ENCODE data around the gene NGFR. TPM values are rescaled to one million over a fixed set of nuclear protein-coding genes. Genes with fewer than 3 reads are reported as not detected.

The NGFR gene
- total RNA-seq, 1 donor: under 0.01 TPM

DNA sequence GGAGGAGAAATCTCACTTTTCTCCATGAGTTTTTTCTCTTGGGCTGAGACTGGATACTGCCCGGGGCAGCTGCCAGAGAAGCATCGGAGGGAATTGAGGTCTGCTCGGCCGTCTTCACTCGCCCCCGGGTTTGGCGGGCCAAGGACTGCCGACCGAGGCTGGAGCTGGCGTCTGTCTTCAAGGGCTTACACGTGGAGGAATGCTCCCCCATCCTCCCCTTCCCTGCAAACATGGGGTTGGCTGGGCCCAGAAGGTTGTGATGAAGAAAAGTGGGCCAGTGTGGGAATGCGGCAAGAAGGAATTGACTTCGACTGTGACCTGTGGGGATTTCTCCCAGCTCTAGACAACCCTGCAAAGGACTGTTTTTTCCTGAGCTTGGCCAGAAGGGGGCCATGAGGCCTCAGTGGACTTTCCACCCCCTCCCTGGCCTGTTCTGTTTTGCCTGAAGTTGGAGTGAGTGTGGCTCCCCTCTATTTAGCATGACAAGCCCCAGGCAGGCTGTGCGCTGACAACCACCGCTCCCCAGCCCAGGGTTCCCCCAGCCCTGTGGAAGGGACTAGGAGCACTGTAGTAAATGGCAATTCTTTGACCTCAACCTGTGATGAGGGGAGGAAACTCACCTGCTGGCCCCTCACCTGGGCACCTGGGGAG lies 19.1 kb downstream of the NGFR start:
- no peak overlapping the region for H3K4me3 ChIP-seq (ENCODE audit: low read depth, low read length)
- TF ChIP-seq, protein P1, sequence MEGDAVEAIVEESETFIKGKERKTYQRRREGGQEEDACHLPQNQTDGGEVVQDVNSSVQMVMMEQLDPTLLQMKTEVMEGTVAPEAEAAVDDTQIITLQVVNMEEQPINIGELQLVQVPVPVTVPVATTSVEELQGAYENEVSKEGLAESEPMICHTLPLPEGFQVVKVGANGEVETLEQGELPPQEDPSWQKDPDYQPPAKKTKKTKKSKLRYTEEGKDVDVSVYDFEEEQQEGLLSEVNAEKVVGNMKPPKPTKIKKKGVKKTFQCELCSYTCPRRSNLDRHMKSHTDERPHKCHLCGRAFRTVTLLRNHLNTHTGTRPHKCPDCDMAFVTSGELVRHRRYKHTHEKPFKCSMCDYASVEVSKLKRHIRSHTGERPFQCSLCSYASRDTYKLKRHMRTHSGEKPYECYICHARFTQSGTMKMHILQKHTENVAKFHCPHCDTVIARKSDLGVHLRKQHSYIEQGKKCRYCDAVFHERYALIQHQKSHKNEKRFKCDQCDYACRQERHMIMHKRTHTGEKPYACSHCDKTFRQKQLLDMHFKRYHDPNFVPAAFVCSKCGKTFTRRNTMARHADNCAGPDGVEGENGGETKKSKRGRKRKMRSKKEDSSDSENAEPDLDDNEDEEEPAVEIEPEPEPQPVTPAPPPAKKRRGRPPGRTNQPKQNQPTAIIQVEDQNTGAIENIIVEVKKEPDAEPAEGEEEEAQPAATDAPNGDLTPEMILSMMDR (IDR thresholded peaks at IDR 0.05; ENCODE audit: insufficient read depth, low read depth, low read length): peak; percentile 39
- peak; percentile 36 for DNase-seq (ENCODE audit: low read depth)

DNA sequence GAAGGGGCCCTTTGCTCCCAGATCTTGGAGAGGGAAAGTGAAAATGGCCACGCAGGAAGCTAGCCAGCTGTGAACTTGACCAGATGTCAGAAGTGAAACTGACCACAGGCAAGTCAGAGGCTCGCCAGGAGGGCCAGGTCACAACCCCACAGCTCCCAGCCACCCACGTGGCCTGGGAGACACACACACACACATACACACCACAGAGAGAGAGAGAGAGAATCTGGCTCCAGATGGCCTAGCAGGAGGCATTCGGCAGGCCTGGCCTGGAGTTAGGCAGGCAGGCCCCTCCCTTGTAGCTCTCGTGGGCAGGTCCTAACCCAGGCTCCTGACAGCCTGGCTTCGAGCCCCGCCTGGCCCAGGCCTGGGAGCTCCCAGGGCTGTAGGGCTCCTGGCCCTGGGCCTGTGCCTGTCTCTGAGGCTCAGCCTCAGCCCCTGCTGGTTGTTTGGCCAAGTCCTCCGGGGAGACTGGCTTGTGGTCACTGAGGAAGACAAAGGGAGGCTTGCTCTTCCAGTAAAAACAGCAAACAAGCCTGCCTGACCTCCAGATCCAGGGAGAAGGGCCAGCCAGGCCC lies 20.2 kb downstream of the NGFR start:
- DNase-seq (ENCODE audit: low read depth): peak; percentile 99
- H3K4me3 ChIP-seq (ENCODE audit: low read depth, low read length): no peak overlapping the region
- TF ChIP-seq, protein P1 (IDR thresholded peaks at IDR 0.05; ENCODE audit: insufficient read depth, low read depth, low read length): peak; percentile 43

DNA sequence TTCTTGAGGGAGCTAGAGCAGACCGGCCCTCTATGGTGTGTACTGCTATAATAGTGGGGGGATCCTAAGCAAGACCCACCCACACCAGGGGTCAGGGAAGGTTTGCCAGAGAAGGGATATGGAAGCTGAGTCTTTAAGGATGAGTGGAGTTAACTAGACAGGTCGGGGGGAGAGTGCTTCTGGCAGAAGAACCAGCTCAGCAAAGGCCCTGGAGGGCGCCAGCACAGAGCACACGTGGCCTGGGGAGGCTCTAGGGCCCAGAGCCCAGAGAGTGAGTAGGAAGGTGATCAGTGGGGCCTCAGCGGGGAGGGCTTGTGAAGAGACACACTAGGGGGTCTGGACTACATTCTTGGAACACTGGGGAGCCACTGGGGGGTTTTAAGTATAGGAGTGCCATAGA lies 21.1 kb downstream of the NGFR start:
- DNase-seq (ENCODE audit: low read depth): peak; percentile 18
- TF ChIP-seq, protein P1 (IDR thresholded peaks at IDR 0.05; ENCODE audit: insufficient read depth, low read depth, low read length): no peak
- no peak overlapping the region for H3K4me3 ChIP-seq (ENCODE audit: low read depth, low read length)

DNA sequence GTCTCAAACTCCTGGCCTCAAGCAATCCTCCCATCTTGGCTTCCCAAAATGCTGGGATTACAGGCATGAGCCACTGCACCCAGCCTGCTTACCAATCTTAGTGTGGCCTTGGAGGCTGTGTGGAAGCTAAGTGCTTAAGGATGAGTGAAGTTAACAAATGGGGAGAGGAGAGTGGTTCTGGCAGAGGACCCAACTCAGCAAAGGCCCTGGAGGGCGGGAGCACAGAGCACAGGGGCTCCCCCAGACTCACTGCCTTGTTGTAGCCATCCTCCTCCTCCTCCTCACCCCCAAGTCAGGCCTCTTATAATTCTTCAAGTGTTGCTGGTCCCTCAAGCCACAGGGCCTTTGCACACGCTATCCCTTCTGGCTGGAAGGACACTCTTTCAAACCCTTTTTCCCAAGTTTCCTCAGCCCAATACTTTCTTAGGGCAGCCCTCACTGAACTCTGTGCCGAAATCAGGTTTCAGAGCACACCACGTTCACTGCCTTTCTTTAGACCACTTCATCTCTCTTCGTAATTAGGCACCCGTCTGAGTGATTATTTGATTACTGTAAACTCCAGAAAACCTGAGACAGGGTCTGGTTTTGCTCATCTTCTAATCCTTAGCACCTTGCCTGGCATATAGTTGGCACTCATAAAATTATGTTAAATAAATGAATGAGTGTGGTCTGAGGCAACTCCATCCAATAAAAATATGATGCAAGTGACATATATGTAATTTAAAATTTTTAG lies 23.4 kb downstream of the NGFR start:
- no peak for DNase-seq (ENCODE audit: low read depth)
- TF ChIP-seq, protein P1 (IDR thresholded peaks at IDR 0.05; ENCODE audit: insufficient read depth, low read depth, low read length): no peak
- H3K4me3 ChIP-seq (ENCODE audit: low read depth, low read length): no peak overlapping the region

DNA sequence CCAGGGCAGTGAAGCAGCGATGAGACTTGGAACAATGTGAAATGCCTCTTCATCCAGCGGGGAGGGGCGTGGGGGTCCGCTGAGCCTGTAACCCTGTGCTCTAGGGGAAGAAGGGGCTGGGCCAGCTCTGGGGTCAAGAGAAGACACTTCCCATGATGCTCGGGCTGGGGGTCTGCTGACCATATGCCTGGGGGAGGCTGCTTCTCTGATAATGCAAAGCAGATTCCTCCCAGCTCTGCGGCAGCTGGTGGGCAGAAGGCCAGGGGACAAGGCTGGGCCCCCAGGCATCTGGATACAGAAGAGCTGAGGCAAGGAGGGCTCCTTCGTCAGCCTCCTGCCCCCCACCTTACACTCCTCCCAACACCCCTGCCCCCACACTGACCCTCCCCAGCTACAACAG lies 24.7 kb downstream of the NGFR start:
- DNase-seq (ENCODE audit: low read depth): no peak
- TF ChIP-seq, protein P1 (IDR thresholded peaks at IDR 0.05; ENCODE audit: insufficient read depth, low read depth, low read length): no peak

DNA sequence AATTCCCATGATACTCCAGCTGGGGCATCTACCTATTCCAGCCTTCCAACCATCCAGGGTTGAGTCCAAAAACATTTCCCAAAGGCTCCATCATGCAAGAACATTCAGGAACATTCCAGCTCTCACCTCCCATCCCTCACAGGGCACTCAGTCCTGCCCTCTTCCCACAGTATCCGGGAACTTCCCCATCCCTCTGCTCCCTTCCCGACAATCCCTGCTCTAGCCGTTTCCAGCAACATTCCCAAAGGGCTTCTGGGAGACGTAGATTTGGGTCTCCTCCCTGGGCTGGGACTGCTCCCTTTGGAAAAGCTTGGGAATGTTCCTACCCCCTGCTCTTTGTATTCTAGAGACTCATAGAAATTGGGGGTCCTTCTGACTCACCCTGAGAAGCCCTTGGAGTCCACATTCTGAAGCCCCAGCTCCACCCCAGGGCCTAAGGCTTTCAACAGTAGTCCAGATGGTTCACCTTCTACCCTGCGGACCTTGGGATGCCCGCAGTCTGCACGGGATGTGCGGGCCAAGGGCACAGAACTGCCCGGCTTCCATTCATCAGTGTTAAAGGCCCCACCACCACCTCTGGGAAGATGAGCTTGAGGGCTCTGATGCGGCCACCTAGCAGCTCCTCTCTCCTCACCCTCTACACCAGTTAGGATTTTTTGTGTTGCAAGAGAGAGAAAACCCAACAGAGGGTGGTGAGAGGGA lies 25.4 kb downstream of the NGFR start:
- no peak overlapping the region for H3K4me3 ChIP-seq (ENCODE audit: low read depth, low read length)
- no peak for DNase-seq (ENCODE audit: low read depth)
- TF ChIP-seq, protein P1 (IDR thresholded peaks at IDR 0.05; ENCODE audit: insufficient read depth, low read depth, low read length): no peak

More for the DNA sequence above, 24.7 kb downstream of the NGFR start:
- H3K4me3 ChIP-seq (ENCODE audit: low read depth, low read length): no peak overlapping the region
